Motor neuron (in vitro differentiated cells): Measurements from ENCODE around the gene CFAP100. TPM values are rescaled to one million over a fixed set of nuclear protein-coding genes. Genes with fewer than 3 reads are reported as not detected.
A peak's percentile ranks its signal among the peaks of the same experiment; 100 is the strongest.

ENCODE experiments used
- ATAC-seq, 8 experiments: fragments of 200-7000 bp; cut with Tn5 transposase; replicated peaks in 6 of 8; 2 replicates each; pipeline ENCODE4 v1.8.0; 2021; ENCODE audit warnings: mild to moderate bottlenecking in 8 of 8, moderate library complexity in 8 of 8
- H3K27ac ChIP-seq, 2 donors: fragments of 250-450 bp; sonication (Bioruptor Pico); 2 replicates each; pipeline ENCODE4 v1.9.0; 2021; ENCODE audit warnings: antibody characterized with exemption in 2 of 2, mild to moderate bottlenecking in 2 of 2, moderate library complexity in 1 of 2
- H3K4me1 ChIP-seq, 2 donors: fragments of 250-450 bp; sonication (Bioruptor Pico); replicated peaks in 1 of 2; 2 replicates each; pipeline ENCODE4 v1.6.1; 2021; ENCODE audit warnings: antibody characterized with exemption in 2 of 2, mild to moderate bottlenecking in 2 of 2, moderate library complexity in 1 of 2
- H3K4me3 ChIP-seq, 5 donors: fragments of 250-450 bp; sonication (Bioruptor Pico); 2 replicates each; pipeline ENCODE4 v1.9.0; 2021; ENCODE audit warnings: antibody characterized with exemption in 5 of 5, mild to moderate bottlenecking in 5 of 5, moderate library complexity in 4 of 5
- WGBS, 10 experiments: fragments of 450-650 bp; shearing (Covaris generic); methylation state at CpG; one replicate each; pipeline ENCODE4 v1.0.0; 2022; 5-methylcytosine and 5-hydroxymethylcytosine counted together
- in situ Hi-C, 9 experiments: fragments of 400-800 bp; cut with MboI; loops; one replicate each; pipeline ENCODE4 v1.15.0; 2021; ENCODE audit warnings: low sequenced_read_pairs in 9 of 9, low pct_unique_long_range_greater_than_20kb in 2 of 9; ENCODE audit not compliant: unreplicated experiment in 9 of 9
- total RNA-seq, 8 experiments: library from RNA; unstranded; fragments of 300-600 nt; gene quantifications; 2 replicates each; pipeline versions ENCODE4 v1.2.3 to v1.2.4, GENCODE V29; 2022

The CFAP100 gene
- total RNA-seq, 8 experiments from 2014 or later, result 0.22 to 5.8 (median 0.66) TPM; not detected in 4

DNA sequence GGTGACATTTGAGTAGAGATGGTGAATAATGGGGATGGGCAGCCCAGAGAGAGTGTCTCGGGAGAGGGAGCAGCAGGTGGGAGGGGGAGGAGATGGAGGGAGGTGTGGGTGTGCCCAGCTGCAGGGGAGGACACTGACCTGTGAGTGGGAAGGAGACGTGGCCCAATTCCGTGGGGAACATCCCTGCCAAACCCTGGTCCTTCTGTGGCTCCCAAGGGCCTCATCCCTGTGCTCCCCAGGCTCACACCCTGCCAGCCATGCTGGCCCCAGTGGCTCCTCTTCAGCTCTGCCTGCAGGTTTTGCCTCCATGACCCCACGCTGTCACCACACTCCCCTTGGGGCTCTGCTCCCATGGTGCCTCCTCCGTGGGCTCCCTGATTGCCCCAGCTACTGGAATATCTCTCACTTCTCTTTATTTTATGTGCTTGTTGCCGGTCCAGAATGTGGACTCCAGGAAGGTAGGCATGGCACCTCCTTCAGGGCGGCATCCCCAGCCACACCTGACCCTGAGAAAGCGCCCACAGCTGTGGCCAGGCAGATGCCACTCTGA is 7.0 kb downstream of the CFAP100 start:
- 20 to 100% (median 61%) methylated on average over 1 to 4 of the region's 8 CpGs; no CpG with 5 or more reads in 4 of the 10 experiments for WGBS, 10 experiments

GRCh38 chr3:126402178-126402577 is 7.5 kb downstream of the CFAP100 start:
- H3K4me3 ChIP-seq, result no peak overlapping the region
- no peak for ATAC-seq
- H3K4me1 ChIP-seq, result no peaks in the 10 kb centered on the region
- in situ Hi-C loops, result no loop called here
- WGBS, 10 experiments, result 19 to 80% (median 80%) methylated on average over 1 to 4 of the region's 6 CpGs; no CpG with 5 or more reads in 7 of the 10 experiments
- no peak overlapping the region for H3K27ac ChIP-seq

More for the DNA sequence above, 7.0 kb downstream of the CFAP100 start:
- in situ Hi-C loops, result no loop called here
- no peaks in the 10 kb centered on the region for H3K4me1 ChIP-seq
- no peak for ATAC-seq
- no peak overlapping the region for H3K4me3 ChIP-seq
- H3K27ac ChIP-seq, result no peak overlapping the region

DNA sequence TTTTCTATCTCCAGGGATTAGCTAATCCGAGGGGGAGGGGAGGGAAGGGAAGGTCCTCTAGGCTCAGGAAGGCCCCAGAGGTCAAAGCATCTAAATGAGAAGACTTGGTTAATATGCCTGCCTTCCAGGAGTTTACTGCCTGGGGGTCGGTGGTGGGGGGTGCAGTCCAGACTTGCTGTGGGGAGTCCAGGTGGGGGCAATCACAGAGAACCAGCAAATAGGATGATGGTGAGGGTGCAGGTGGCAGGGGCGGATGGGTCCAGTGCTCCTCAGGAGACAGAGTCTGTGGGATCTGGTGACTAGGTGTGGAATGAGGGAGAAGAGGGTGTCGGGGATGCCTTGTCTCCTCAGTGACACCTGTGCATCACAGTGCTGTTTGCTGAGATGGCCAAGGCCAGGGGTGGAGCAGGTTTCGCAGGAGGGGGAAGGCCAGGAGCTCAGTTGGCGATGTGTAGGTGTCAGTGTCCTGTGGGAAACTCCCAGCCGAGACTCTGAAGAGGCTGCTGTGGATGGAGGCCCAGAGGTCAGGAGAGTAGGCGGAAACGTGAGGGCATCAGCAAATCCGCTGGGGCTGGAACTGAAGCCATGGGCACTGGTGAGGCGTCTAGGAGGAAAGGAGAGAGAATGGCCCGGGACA is 8.1 kb downstream of the CFAP100 start:
- in situ Hi-C loops, result no loop called here
- Histone ChIP-seq H3K4me3 (no peak overlapping the region), H3K27ac (no peak overlapping the region), H3K4me1 (no peaks in the 10 kb centered on the region)
- 40 to 100% (median 68%) methylated on average over 1 to 6 of the region's 12 CpGs; no CpG with 5 or more reads in 4 of the 10 experiments for WGBS, 10 experiments
- ATAC-seq, result no peak

DNA sequence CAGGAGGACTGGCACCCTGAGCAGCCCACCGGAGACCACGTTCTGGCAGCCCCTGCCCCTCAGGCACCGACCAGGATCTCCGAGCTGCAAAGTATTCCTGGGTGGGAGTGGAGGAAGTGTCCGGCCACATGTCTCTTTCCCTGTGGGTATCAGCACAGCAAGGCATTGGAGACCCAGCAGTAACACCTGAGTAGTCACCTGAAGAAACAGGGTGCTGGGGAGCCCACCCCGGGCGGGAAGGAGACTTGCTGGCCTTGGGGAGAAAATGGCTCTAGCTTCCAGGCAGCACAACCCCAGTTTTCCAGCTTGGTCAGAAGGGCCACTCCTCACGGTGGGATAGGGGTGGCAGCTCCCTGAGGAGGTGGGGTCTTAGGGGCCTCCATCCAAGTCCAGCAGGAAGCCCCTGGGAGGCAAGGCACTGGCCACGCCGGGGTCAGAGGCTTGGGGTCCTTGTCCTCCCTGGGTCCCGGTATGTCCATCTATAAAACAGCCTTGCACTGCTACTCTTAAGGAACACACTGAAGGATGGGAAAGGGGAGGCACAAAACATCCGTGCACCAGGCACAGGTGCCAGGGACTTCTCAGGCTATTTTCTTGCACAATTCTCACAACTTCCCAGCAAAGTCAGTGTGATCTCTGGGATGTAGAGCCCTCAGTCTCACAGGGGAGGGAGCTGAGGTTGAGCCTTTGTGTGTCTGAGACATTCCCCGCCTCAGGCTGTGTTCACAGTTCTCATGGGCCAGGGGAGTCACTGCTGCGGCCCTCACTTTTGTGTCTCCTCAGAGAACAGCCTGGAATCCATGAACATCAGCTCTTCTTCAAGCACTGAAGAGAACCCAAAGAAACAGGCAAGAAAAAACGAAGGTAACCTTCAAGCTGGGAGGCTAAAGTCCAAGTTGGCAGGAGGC is 11.9 kb downstream of the CFAP100 start:
- in situ Hi-C loops, result no loop called here
- Histone ChIP-seq H3K4me3 (no peak overlapping the region), H3K4me1 (no peaks in the 10 kb centered on the region), H3K27ac (no peak overlapping the region)
- no peak for ATAC-seq
- 0 to 84% (median 72%) methylated on average over 1 to 7 of the region's 15 CpGs; no CpG with 5 or more reads in 2 of the 10 experiments for WGBS, 10 experiments

- no peak for ATAC-seq
- in situ Hi-C loops, result no loop called here
- no peaks in the 10 kb centered on the region for H3K4me1 ChIP-seq
- 0 to 100% (median 57%) methylated on average over 1 to 3 of the region's 5 CpGs; no CpG with 5 or more reads in 4 of the 10 experiments for WGBS, 10 experiments
- H3K27ac ChIP-seq, result no peak overlapping the region
- no peak overlapping the region for H3K4me3 ChIP-seq
These were observed 12.8 kb downstream of the CFAP100 start for GRCh38 chr3:126407412-126408044.

DNA sequence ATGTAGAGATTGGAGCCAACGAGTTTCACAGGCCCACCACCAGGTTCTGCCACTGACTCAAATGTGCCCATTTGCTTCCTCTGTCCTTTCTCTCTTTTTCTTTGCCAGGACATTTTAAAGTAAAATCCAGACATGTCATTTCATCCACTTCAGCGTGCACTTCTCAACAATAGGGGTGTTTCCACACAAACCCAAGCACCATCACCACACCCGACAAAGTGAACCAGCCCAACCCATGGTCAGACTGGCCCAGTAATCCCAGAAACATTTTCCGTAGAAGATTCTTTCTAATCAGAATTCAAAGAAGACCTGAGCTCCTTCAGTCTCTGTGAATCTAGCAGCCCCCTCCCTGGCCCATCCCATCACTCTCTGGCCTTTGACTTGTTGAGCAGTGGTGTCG is 13.4 kb downstream of the CFAP100 start:
- Histone ChIP-seq H3K4me3 (no peak overlapping the region), H3K27ac (no peak overlapping the region), H3K4me1 (no peaks in the 10 kb centered on the region)
- in situ Hi-C loops, result no loop called here
- peak in 2 of 8 experiments; percentile 75 to 88 for ATAC-seq
- 6 to 100% (median 57%) methylated on average over 1 to 5 of the region's 5 CpGs; no CpG with 5 or more reads in 2 of the 10 experiments for WGBS, 10 experiments

DNA sequence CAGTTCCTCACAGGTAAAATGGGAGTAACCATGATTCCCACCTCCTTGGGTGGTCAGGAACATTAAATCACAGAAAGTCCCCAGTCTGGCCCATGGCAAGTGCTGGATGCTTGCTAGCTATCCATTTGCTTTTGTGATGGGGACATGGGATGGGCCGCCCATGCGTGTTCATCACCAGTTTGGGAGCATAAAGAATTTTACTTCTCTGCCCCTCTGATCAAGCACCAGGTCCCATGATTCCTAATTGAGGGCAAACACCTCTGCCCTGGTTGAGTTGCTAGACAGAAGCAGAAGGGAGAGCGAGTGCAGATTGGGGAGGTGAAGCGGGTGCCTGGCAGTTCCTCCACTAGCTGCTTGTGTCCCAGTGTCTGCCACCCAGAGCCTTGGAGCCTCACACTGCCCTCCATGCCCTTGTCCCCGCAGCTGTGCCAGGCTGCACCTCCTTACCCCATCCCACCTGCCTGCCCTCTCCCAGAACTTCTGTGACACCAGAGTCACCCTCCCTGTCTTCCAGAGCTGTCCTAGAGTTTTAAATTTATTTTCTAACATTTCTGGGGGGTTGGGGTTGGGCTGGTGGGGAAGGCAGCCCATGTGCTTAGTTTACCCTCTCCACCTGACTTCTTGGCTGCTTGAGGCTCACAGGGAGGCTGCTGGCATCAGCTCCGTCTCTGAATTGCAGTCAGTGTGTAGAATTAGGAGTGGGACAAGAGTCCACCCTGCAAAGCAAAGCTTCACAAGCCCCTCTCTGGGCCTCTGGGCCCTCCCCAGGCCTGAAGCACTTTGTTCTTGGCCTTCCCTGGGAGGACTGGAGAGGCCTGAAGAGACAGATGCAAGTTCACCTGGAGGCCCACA is 18.4 kb downstream of the CFAP100 start:
- no peak overlapping the region for H3K27ac ChIP-seq

DNA sequence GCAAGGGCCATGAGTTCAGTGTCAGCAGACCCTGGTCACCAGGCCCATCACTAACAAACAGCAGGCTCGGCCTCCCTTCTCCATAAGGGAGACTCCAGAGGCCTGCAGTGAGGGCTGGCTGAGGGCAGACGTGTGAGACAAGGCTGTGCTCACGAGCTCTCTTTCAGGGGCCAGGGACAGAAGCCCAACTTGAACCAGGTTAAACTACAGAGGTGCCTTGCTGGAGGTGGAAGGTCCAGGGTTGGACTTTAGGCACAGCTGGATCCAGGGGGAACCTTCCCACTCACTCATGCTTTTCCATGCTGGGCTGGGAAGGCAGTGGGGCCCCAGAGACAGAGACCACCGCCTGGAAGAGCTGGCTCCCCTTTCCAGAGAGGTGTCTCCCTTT is 19.0 kb downstream of the CFAP100 start:
- Histone ChIP-seq H3K4me1 (no peaks in the 10 kb centered on the region), H3K27ac (no peak overlapping the region), H3K4me3 (no peak overlapping the region)
- ATAC-seq, result no peak
- 20 to 100% (median 60%) methylated on average over 1 of the region's 4 CpGs; no CpG with 5 or more reads in 7 of the 10 experiments for WGBS, 10 experiments
- in situ Hi-C loops, result no loop called here

More for the DNA sequence above, 18.4 kb downstream of the CFAP100 start:
- ATAC-seq, result no peak
- in situ Hi-C loops, result no loop called here
- 40 to 100% (median 94%) methylated on average over 1 to 3 of the region's 6 CpGs; no CpG with 5 or more reads in 6 of the 10 experiments for WGBS, 10 experiments
- no peaks in the 10 kb centered on the region for H3K4me1 ChIP-seq
- H3K4me3 ChIP-seq, result no peak overlapping the region

GRCh38 chr3:126414406-126414805 is 19.7 kb downstream of the CFAP100 start:
- Histone ChIP-seq H3K4me1 (no peaks in the 10 kb centered on the region), H3K4me3 (no peak overlapping the region), H3K27ac (no peak overlapping the region)
- WGBS, 10 experiments, result 50 to 100% (median 100%) methylated on average over 1 to 4 of the region's 11 CpGs; no CpG with 5 or more reads in 4 of the 10 experiments
- no peak for ATAC-seq
- in situ Hi-C loops, result no loop called here

DNA sequence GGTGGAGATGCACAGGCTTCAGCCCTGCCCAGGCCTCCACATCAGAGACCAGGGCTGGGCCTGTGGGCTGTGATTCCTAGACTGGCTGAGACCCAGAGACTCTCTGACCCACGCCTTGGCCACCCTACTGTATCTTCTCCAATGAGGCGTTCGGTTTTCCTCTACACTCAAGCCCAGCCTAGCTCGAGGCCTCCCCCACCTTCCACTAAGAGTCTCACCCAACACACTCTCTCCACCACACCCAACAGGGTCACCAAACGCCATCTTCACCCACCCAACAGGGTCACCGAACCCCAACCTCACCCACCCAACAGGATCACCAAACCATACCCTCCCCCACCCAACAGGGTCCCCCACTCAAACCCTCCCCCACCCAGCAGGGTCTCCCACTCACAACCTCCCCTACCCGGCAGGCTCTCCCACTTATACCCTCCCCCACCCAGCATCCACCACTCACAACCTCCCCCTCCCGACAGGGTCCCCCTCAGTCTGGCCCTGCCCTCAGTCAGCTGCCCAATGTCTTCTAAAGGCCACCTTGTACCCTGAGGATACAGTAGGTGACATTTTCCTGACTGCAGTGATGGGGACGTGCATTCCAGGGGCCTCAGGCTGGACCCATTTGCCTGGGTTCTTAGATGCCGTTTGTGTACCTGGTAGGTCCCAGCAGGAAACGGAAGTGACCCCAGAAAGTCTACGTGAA is 20.4 kb downstream of the CFAP100 start:
- ATAC-seq, result peak in 1 of 8 experiments; percentile 35
- Histone ChIP-seq H3K4me3 (no peak overlapping the region), H3K27ac (no peak overlapping the region), H3K4me1 (no peaks in the 10 kb centered on the region)
- WGBS, 10 experiments, result 80% methylated on average over 1 of the region's 12 CpGs; no CpG with 5 or more reads in 9 of the 10 experiments
- in situ Hi-C loops, result no loop called here

DNA sequence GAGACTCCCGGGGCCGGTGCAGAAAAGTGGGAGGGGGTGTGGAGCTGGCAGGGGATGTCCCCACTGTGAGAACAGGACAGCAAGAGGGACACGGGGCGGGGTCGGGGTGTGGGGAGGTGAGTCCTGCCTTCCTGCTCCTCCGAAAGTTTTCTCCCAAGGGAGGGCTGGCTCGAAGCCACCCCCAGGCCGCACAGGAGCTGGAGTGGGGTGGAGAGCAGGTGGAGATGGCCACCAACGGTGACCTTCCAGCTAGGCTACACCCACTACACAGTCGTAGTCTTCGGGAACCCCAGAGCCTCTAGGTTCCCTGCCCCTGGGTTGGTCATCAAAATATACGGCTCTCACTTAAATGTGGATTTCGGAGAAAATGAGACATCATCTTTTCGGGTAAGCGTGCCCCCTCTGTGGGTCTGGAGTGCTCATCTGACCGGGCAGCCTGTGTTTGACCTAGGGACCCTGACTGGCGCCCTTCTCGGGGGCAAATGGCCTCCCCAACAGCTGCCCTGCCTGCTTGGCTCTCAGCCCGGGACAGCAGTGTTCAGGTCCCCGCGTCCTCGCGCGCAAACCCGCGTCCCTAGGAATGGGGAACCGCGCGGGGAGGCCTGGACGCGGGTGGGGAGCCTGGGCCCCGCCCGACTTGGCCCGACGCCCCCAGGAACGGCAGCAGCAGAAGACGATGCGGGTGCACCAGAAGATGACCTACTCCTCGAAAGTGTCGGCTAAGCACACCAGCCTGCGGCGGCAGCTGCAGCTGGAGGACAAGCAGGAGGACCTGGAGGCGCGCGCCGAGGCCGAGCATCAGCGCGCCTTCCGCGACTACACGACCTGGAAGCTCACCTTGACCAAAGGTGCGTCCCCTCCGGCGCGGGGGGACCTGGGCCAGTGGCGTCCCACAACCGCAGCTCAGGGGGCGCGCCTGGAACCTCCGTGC is 21.2 kb downstream of the CFAP100 start:
- no peaks in the 10 kb centered on the region for H3K4me1 ChIP-seq
- no peak for ATAC-seq
- WGBS, 10 experiments, result 22 to 100% (median 90%) methylated on average over 2 to 25 of the region's 61 CpGs; no CpG with 5 or more reads in 3 of the 10 experiments
- no peak overlapping the region for H3K27ac ChIP-seq
- no peak overlapping the region for H3K4me3 ChIP-seq
- in situ Hi-C loops, result no loop called here
